HG03280 (cell line): Measurements from ENCODE around the gene LRPAP1.
"Not testable (repeated sequence)": the region's sequence is repeated elsewhere in the genome, so short reads cannot be mapped to it uniquely, and the experiment has no call there.

Source experiments
- ATAC-seq: cut with Tn5 transposase; IDR thresholded peaks from one replicate; pipeline ENCODE4 v1.9.1; 2021; ENCODE audit warnings: mild to moderate bottlenecking, moderate library complexity; ENCODE audit not compliant: unreplicated experiment

The LRPAP1 gene

GRCh38 chr4:3531879-3532750 is at the start of gene LRPAP1:
LRPAP1 (minus strand) TSS chr4:3532422; CDS start chr4:3532412, 10 bp downstream.
- peak; percentile 88 for ATAC-seq

GRCh38 chr4:3581334-3582090 is 49.3 kb upstream of the LRPAP1 start:
- ATAC-seq = not testable (repeated sequence)

- ATAC-seq = not testable (repeated sequence)
These were observed 48.6 kb upstream of the LRPAP1 start for GRCh38 chr4:3580859-3581258.

- ATAC-seq = not testable (repeated sequence)
These were observed 46.4 kb upstream of the LRPAP1 start for GRCh38 chr4:3578527-3579144.

GRCh38 chr4:3578052-3578451 is 45.8 kb upstream of the LRPAP1 start:
- ATAC-seq = not testable (repeated sequence)

- ATAC-seq = not testable (repeated sequence)
These were observed 45.1 kb upstream of the LRPAP1 start for GRCh38 chr4:3577208-3577892.

GRCh38 chr4:3576533-3577207 is 44.4 kb upstream of the LRPAP1 start:
- not testable (repeated sequence) for ATAC-seq

- ATAC-seq = not testable (repeated sequence)
These were observed 43.5 kb upstream of the LRPAP1 start for GRCh38 chr4:3575426-3576369.

- ATAC-seq = not testable (repeated sequence)
These were observed 42.6 kb upstream of the LRPAP1 start for GRCh38 chr4:3574865-3575264.

GRCh38 chr4:3574346-3574745 is 42.1 kb upstream of the LRPAP1 start:
- not testable (repeated sequence) for ATAC-seq

GRCh38 chr4:3573131-3573530 is 40.9 kb upstream of the LRPAP1 start:
- ATAC-seq = no peak

- ATAC-seq = no peak
These were observed 40.1 kb upstream of the LRPAP1 start for GRCh38 chr4:3572363-3572762.

GRCh38 chr4:3571921-3572320 is 39.7 kb upstream of the LRPAP1 start:
- no peak for ATAC-seq

GRCh38 chr4:3570923-3571322 is 38.7 kb upstream of the LRPAP1 start:
- ATAC-seq = not testable (repeated sequence)

GRCh38 chr4:3569611-3570010 is 37.4 kb upstream of the LRPAP1 start:
- ATAC-seq = not testable (repeated sequence)

GRCh38 chr4:3566701-3567100 is 34.5 kb upstream of the LRPAP1 start:
- not testable (repeated sequence) for ATAC-seq

GRCh38 chr4:3566301-3566700 is 34.1 kb upstream of the LRPAP1 start:
- not testable (repeated sequence) for ATAC-seq

GRCh38 chr4:3564948-3565347 is 32.7 kb upstream of the LRPAP1 start:
- ATAC-seq = not testable (repeated sequence)

GRCh38 chr4:3563403-3563802 is 31.2 kb upstream of the LRPAP1 start:
- ATAC-seq = no peak
